ENCODE results near the gene DENND1B. TPM values are rescaled to one million over a fixed set of nuclear protein-coding genes. Genes with fewer than 3 reads are reported as not detected.

The DENND1B gene
- total and polyA plus RNA-seq, 9 of the 15 experiments (the other 6 are each of a cell fraction or from before 2014, with no cell fraction given), result 2.1 to 12.1 (median 7.5) TPM

DNA sequence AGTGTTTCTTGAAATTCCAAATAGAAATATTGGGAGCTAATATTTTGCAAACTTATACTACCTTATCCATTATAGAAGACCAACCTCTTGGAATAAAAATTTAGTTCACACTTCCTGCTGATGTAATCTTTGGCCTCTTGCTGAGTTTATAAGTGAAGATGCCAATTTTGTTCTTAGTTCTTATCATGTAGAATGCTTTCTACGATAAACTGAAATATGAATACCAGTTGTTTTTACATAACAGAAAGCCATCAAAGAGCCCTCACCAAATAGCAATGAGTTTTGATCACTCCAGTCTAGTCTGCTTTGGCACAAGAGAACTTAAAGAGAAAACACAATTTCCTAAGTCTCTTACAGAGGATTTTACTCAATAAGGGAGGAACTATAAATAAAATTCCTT, 89.5 kb downstream of the DENND1B start:
- Histone ChIP-seq H3K27me3 (ENCODE audit: control insufficient read depth in 2 of 2, insufficient read depth in 2 of 2, low read length in 2 of 2) (no peaks in the 10 kb centered on the region), H3K36me3 (ENCODE audit: control insufficient read depth, insufficient read depth, low read length) (peaks cover 3% of the 10 kb centered on the region; the same call in 1 of the 3 replicates), H3K9ac (ENCODE audit: insufficient read depth in 1 of 2, low read depth in 2 of 2, low read length in 2 of 2) (no peak overlapping the region), H3K79me2 (ENCODE audit: control insufficient read depth, insufficient read depth, low read length) (no peaks in the 10 kb centered on the region), H2AFZ (ENCODE audit: low read depth, low read length) (no peak overlapping the region), H3K4me1 (replicated peaks in 1 of 2; ENCODE audit: control insufficient read depth in 2 of 2, insufficient read depth in 2 of 2, low read length in 2 of 2) (no peaks in the 10 kb centered on the region), H3K9me3 (replicated peaks; ENCODE audit: control insufficient read depth, insufficient read depth, low read depth, low read length) (no peaks in the 10 kb centered on the region; the same call in 1 of the 2 replicates), H3K9me1 (ENCODE audit: control insufficient read depth, insufficient read depth, low read length) (no peaks in the 10 kb centered on the region), H4K20me1 (replicated peaks; ENCODE audit: control insufficient read depth, insufficient read depth, low read length) (no peaks in the 10 kb centered on the region), H3K27ac (ENCODE audit: extremely low read depth, low read depth, low read length) (no peak overlapping the region), H3K4me3 (no peak overlapping the region), H3K4me2 (ENCODE audit: insufficient read depth, low read length) (no peak overlapping the region)
- 52% methylated on average over 1 of the region's 1 CpG for WGBS (ENCODE audit: insufficient coverage, low coverage, missing lambda C conversion rate)
- in situ Hi-C loops (cut with MboI), result no loop called here
- no peak for ATAC-seq
- ChIA-PET CTCF (ENCODE audit: low intra/inter-chr PET ratio) (no interaction called here), POLR2A (interaction anchor here (1.0 kb wide), 1 partner anchor 10 kb away, joined by 3 read pairs; no protein-coding TSS in a partner anchor)
- DNase-seq (ENCODE audit: extremely low read depth in 1 of 4, low spot score in 3 of 4), result no peak
- intact Hi-C loops (cut with micrococcal nuclease), result no loop called here
- no TSS peak for BruUV-seq (replicated peaks)
- TF ChIP-seq, protein P1, sequence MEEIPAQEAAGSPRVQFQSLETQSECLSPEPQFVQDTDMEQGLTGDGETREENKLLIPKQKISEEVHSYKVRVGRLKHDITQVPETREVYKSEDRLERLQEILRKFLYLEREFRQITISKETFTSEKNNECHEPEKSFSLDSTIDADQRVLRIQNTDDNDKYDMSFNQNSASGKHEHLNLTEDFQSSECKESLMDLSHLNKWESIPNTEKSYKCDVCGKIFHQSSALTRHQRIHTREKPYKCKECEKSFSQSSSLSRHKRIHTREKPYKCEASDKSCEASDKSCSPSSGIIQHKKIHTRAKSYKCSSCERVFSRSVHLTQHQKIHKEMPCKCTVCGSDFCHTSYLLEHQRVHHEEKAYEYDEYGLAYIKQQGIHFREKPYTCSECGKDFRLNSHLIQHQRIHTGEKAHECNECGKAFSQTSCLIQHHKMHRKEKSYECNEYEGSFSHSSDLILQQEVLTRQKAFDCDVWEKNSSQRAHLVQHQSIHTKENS (CRISPR knock-in tag; IDR thresholded peaks at IDR 0.05), result no peak
- TF ChIP-seq HMG20A (CRISPR knock-in tag; conservative IDR thresholded peaks at IDR 0.05), result no peak
- TF ChIP-seq RBM15 (IDR thresholded peaks at IDR 0.05; ENCODE audit: insufficient read depth, low read length), result no peak
- no peak for TF ChIP-seq RAD21 (CRISPR knock-in tag; conservative IDR thresholded peaks at IDR 0.05 in 1 of 2, IDR thresholded peaks at IDR 0.05 in 1 of 2)
- TF ChIP-seq CBFA2T3 (IDR thresholded peaks at IDR 0.05), result no peak
- TF ChIP-seq KLF13 (tag; IDR thresholded peaks at IDR 0.05; ENCODE audit: borderline replicate concordance, low read depth), result no peak
- no peak for TF ChIP-seq KHSRP (IDR thresholded peaks at IDR 0.05)
- TF ChIP-seq, protein P2, sequence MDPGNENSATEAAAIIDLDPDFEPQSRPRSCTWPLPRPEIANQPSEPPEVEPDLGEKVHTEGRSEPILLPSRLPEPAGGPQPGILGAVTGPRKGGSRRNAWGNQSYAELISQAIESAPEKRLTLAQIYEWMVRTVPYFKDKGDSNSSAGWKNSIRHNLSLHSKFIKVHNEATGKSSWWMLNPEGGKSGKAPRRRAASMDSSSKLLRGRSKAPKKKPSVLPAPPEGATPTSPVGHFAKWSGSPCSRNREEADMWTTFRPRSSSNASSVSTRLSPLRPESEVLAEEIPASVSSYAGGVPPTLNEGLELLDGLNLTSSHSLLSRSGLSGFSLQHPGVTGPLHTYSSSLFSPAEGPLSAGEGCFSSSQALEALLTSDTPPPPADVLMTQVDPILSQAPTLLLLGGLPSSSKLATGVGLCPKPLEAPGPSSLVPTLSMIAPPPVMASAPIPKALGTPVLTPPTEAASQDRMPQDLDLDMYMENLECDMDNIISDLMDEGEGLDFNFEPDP (CRISPR knock-in tag; IDR thresholded peaks at IDR 0.05), result no peak
- no peak for TF ChIP-seq SRSF1 (IDR thresholded peaks at IDR 0.05; ENCODE audit: low read depth, low read length)
- TF ChIP-seq SMARCE1 (IDR thresholded peaks at IDR 0.05), result no peak
- no peak for TF ChIP-seq DACH1 (IDR thresholded peaks at IDR 0.05; ENCODE audit: partially characterized antibody)
- no peak for TF ChIP-seq TAF9B (IDR thresholded peaks at IDR 0.05; ENCODE audit: partially characterized antibody)
- TF ChIP-seq ZFX (CRISPR knock-in tag; IDR thresholded peaks at IDR 0.05), result no peak
- no peak for TF ChIP-seq GTF2A2 (tag; IDR thresholded peaks at IDR 0.05)
- no peak for TF ChIP-seq E2F4 (CRISPR knock-in tag; IDR thresholded peaks at IDR 0.05; ENCODE audit: low read depth)
- no peak for TF ChIP-seq BRD4 (IDR thresholded peaks at IDR 0.05)
- TF ChIP-seq RBM22 (IDR thresholded peaks at IDR 0.05; ENCODE audit: low read depth, low read length, poor library complexity, severe bottlenecking), result no peak
- no peak for FAIRE-seq
